Colonic mucosa (tissue), 4 donors: Measurements from ENCODE around the gene ANKRD62. TPM values are rescaled to one million over a fixed set of nuclear protein-coding genes. Genes with fewer than 3 reads are reported as not detected.

ENCODE experiments used
- DNase-seq: peaks from one replicate; pipeline ENCODE4 v3.0.0-alpha.2; 2020
- H3K27ac ChIP-seq: fragments of 200-600 bp; one replicate; pipeline ENCODE4 v1.8.0; 2021
- H3K27me3 ChIP-seq: fragments of 200-600 bp; one replicate; pipeline ENCODE4 v1.8.0; 2021
- H3K36me3 ChIP-seq: fragments of 200-600 bp; one replicate; pipeline ENCODE4 v1.8.0; 2021
- H3K4me1 ChIP-seq: fragments of 200-600 bp; one replicate; pipeline ENCODE4 v1.8.0; 2021; ENCODE audit warnings: mild to moderate bottlenecking
- H3K4me3 ChIP-seq: fragments of 200-600 bp; one replicate; pipeline ENCODE4 v1.8.0; 2021
- H3K9ac ChIP-seq, 2 donors: one replicate each; pipeline ENCODE4 v1.7.0; 2013; ENCODE audit warnings: control low read depth in 2 of 2, low read depth in 2 of 2, low read length in 2 of 2
- H3K9me3 ChIP-seq: fragments of 200-600 bp; one replicate; pipeline ENCODE4 v1.8.0; 2021
- CTCF ChIP-seq: fragments of 200-600 bp; IDR thresholded peaks from one replicate; pipeline ENCODE4 v1.8.0; 2022; ENCODE audit warnings: antibody characterized with exemption, mild to moderate bottlenecking
- intact Hi-C: fragments of 100-400 bp; cut with DNase I; formaldehyde crosslinking; loops from one replicate; pipeline ENCODE4 v1.14.1; 2022
- total RNA-seq, 2 donors: library from RNA; stranded (reverse); fragmentation: NEBNext Ultra II Directional in 1 of 2; extraction: Animal tissue kit (Norgen Biotek cat#: 25700) in 1 of 2; gene quantifications; one replicate each; pipeline ENCODE4 v1.2.1, GENCODE V29; 2021
- donor health status: healthy.
- donor health status: DM: no; HTN: no; CAD: no.
- donor health status: DM: no; HTN: no; CAD: no.

Gene ANKRD62
- total RNA-seq, 2 donors from 2014 or later = 0.19 to 0.40 TPM

- no peaks in the 10 kb centered on the region for H3K27me3 ChIP-seq
These were observed 14.0 kb upstream of the ANKRD62 start for GRCh38 chr18:12079491-12080237.

DNA sequence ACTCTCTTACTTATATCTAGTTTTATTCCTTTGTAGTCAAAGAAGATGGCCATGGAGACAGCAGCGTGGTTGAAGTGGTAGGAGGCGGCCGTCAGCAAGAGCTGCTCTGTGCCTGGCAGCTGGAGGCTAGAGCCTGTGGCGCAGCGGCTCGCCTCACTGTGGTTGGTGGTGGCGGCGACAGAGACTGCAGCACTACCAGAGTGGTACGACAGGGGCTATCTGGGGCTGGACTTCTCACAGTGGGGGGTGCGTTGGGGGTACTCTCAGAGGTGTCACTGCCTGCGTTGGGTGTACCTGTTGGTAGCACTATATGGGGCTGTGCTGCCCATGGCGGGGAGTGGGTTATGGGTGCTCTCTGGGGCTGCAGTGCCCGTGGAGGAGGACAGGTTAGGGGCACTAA is 8.5 kb upstream of the ANKRD62 start:
- no peak for DNase-seq
- H3K9ac ChIP-seq = no peak overlapping the region
- H3K27me3 ChIP-seq = no peaks in the 10 kb centered on the region
- H3K27ac ChIP-seq = no peak overlapping the region
- H3K4me1 ChIP-seq = no peaks in the 10 kb centered on the region
- no peaks in the 10 kb centered on the region for H3K9me3 ChIP-seq
- no peaks in the 10 kb centered on the region for H3K36me3 ChIP-seq
- intact Hi-C loops = no loop called here
- no peak for TF ChIP-seq CTCF
- H3K4me3 ChIP-seq = no peak overlapping the region

More at GRCh38 chr18:12079491-12080237, 14.0 kb upstream of the ANKRD62 start:
- intact Hi-C loops = no loop called here
- no peak overlapping the region for H3K27ac ChIP-seq
- no peaks in the 10 kb centered on the region for H3K36me3 ChIP-seq
- H3K4me1 ChIP-seq = no peaks in the 10 kb centered on the region
- no peaks in the 10 kb centered on the region for H3K9me3 ChIP-seq
- no peak overlapping the region for H3K4me3 ChIP-seq
- DNase-seq = no peak
- TF ChIP-seq CTCF = no peak
- no peak overlapping the region for H3K9ac ChIP-seq

DNA sequence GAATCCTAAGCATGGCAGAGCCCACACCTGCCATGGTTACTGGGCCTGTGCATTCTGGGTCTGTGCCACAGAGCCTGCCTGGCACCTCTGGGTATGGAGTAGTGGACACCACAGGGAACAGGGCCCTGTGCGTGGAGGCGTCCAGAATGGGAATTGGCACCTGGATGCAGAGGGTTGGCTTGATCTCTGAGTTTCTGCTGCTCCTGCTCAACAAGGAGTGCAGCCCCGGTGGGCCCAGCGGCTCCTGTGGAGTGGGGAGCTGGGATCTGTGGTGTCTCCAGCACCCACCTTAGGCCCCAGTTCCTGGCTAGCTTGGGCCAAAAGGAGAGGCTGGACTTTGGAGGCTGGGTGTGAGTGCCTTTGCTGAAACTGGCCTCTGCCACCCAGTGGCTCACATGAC is 7.9 kb upstream of the ANKRD62 start:
- TF ChIP-seq CTCF = no peak
- DNase-seq = no peak
- H3K4me1 ChIP-seq = no peaks in the 10 kb centered on the region
- peak overlapping the region; percentile 20 for H3K27ac ChIP-seq
- H3K4me3 ChIP-seq = no peak overlapping the region
- no peaks in the 10 kb centered on the region for H3K36me3 ChIP-seq
- intact Hi-C loops = no loop called here
- no peaks in the 10 kb centered on the region for H3K27me3 ChIP-seq
- H3K9ac ChIP-seq = no peak overlapping the region
- H3K9me3 ChIP-seq = no peaks in the 10 kb centered on the region

DNA sequence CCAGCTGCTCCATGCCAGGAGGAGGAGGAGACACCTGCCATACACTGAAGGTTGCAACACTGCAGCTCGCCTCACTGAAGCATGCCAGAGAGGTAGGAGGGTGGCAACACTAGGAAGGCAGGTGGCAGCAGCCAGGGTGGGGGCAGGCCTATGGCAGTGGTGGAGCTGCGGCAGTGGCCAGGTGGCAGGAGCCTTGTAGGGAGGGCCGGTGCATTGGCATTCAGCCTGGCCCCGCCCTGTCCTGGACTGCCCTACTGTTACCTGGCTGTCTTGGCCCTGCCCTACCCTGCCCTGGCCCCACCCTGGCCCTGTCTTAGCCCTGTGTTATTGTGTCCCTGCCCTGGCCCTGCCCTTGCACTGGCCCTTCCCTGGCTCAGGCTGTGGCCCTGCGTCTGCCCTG is 7.4 kb upstream of the ANKRD62 start:
- peak overlapping the region in 1 of 2 donors; percentile 38 for H3K9ac ChIP-seq
- no peak for TF ChIP-seq CTCF
- H3K4me1 ChIP-seq = no peaks in the 10 kb centered on the region
- no peak overlapping the region for H3K4me3 ChIP-seq
- intact Hi-C loops = no loop called here
- H3K36me3 ChIP-seq = no peaks in the 10 kb centered on the region
- peak overlapping the region; percentile 24 for H3K27ac ChIP-seq
- no peaks in the 10 kb centered on the region for H3K27me3 ChIP-seq
- no peaks in the 10 kb centered on the region for H3K9me3 ChIP-seq
- DNase-seq = peak; percentile 91

GRCh38 chr18:12086677-12087470 is 6.8 kb upstream of the ANKRD62 start:
- no peak overlapping the region for H3K4me3 ChIP-seq
- no peaks in the 10 kb centered on the region for H3K9me3 ChIP-seq
- no peaks in the 10 kb centered on the region for H3K27me3 ChIP-seq
- no peaks in the 10 kb centered on the region for H3K4me1 ChIP-seq
- TF ChIP-seq CTCF = no peak
- DNase-seq = no peak
- intact Hi-C loops = no loop called here
- H3K27ac ChIP-seq = peak overlapping the region; percentile 24
- no peaks in the 10 kb centered on the region for H3K36me3 ChIP-seq
- peak overlapping the region in 1 of 2 donors; percentile 38 for H3K9ac ChIP-seq
